Astrocyte (in vitro differentiated cells and primary cell): ENCODE results near the gene RAPGEF3.

Source experiments
- CTCF ChIP-seq: IDR thresholded peaks from 2 replicates; pipeline ENCODE4 v1.5.1; 2011; ENCODE audit warnings: low read depth, mild to moderate bottlenecking, inconsistent platforms, low read length, moderate library complexity; ENCODE audit not compliant: insufficient read depth
- EZH2 ChIP-seq: IDR thresholded peaks from 2 replicates; pipeline ENCODE4 v1.6.1; 2012; ENCODE audit warnings: mild to moderate bottlenecking, low read length, inconsistent platforms; ENCODE audit not compliant: insufficient read depth

- no peak for TF ChIP-seq CTCF
- no peak for TF ChIP-seq EZH2
Measured at GRCh38 chr12:47790676-47791350, 32.1 kb upstream of the RAPGEF3 start.
